GM18498 (cell line): ENCODE data around the gene PRMT2.

Experiments used
- ATAC-seq: cut with Tn5 transposase; IDR thresholded peaks from one replicate; pipeline ENCODE4 v1.9.1; 2021; ENCODE audit warnings: mild to moderate bottlenecking, moderate library complexity; ENCODE audit not compliant: unreplicated experiment

PRMT2 gene

GRCh38 chr21:46639489-46640386 is 4.3 kb downstream of the PRMT2 start:
- ATAC-seq, result no peak

DNA sequence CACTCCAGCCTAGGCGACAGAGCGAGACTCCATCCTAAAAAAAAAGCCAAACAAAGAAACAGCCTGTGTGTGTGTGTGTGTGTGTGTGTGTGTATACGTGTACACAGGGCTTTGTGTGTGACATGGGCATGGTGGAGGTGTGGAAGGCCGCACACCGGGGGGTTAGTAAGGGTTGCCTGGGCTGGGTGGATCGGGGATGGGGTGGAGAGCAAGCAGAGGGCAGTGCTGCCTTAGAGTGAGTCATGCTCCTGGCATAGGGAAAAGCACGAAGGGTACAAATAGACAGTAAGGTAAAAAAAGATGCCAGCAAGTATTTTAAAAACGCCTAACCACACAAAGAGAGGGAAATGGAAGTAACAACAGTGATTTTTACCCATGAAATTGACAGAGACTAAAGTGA is 6.2 kb downstream of the PRMT2 start:
- ATAC-seq, result no peak

GRCh38 chr21:46643379-46644177 is 8.1 kb downstream of the PRMT2 start:
- no peak for ATAC-seq

DNA sequence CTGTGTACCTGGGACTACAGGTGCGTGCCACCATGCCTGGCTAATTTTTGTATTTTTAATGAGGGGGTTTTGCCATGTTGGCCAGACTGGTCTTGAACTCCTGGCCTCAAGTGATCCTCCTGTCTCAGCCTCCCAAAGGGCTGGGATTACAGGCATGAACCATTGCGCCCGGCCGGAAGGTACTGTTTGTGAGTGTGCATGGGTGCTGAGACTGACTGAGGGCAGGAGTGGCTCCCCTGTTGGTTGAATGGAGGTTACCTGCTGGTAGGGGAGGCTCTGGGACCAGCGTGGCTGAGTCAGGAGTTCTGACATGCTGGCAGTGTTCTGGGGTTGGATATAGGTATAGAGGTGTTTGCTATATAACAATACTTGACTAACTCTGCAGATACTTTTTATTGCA is 10.4 kb downstream of the PRMT2 start:
- no peak for ATAC-seq

GRCh38 chr21:46646541-46647154 is 11.2 kb downstream of the PRMT2 start:
- ATAC-seq, result no peak

DNA sequence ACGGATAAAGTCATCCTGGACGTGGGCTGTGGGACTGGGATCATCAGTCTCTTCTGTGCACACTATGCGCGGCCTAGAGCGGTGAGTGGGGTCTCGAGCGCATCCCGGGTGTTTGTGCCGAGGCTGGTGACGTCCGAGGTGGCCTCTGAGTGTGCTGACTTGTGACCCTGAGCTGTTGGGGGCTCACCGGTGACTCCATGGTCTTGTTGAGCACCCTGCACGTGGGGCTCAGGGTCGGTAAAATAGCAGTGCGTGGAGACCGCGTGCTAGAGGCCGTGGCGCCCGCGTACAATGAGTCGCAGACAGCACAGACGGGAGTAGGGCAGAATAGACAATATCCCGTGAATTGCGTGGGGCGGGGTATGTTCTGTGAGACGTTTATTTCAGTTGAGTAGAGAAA is 13.1 kb downstream of the PRMT2 start:
- ATAC-seq, result no peak

DNA sequence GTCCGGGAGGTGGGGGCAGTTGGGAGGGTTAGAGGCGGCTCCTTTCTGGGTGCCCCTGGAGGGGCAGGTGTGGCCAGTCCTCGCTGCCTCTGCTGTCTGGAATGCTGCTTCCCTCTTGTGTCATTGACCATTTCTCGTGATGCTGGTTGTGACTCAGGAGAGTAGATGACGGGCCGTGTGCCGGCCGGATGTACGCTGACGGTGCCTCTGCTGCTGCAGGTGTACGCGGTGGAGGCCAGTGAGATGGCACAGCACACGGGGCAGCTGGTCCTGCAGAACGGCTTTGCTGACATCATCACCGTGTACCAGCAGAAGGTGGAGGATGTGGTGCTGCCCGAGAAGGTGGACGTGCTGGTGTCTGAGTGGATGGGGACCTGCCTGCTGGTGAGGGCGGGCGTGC is 13.9 kb downstream of the PRMT2 start:
- ATAC-seq, result no peak

DNA sequence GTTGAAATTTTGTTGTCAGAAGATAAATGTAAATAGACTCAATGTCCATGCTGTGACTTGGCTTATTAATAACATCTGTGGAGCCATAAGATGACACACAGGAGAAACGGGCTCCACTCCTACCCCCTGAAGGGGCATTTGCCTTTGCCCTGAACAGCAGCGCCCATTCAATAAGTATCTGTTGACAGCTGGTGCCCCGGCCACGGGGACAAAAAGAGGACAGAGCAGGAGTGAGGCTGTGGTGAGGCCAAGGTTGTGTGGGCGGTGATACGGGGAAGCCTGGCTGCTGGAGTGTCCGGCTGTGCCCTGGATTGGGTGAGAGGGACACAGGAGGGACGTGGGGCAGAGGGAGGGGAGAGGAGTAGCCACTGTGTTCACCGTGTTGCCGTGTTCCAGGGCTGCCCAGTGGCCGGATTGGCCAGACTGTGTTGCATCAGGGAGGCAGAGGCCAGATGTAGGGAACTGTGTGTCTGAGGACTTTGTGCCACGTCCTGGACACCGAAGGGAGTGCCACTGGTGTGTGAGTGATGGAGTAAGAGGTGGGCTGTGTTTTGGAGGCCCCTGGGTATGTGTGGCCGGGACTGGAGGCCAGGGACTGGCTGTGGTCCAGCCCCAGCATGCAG is 15.1 kb downstream of the PRMT2 start:
- ATAC-seq, result no peak

DNA sequence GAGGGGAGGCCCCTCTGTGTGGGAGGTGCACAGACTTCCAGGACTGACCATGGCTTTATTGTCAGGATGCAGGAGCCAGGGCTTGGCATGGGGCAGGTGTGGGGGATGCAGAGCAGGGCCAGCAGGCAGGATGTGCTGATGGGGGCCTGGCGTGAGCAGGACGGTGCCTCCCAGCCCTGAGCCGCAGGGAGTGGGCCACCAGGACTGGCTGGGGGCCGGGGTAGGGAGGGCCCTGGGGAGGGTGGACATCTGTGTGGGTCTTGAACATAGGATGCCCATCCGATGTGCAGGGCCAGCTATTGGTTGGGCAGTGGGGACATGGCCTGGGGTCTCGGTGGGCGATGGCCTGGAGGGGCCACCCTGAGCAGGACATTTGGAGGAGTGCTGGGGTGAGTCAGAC is 15.6 kb downstream of the PRMT2 start:
- ATAC-seq, result no peak

- ATAC-seq, result no peak
Measured at GRCh38 chr21:46655230-46655629, 19.8 kb downstream of the PRMT2 start.

DNA sequence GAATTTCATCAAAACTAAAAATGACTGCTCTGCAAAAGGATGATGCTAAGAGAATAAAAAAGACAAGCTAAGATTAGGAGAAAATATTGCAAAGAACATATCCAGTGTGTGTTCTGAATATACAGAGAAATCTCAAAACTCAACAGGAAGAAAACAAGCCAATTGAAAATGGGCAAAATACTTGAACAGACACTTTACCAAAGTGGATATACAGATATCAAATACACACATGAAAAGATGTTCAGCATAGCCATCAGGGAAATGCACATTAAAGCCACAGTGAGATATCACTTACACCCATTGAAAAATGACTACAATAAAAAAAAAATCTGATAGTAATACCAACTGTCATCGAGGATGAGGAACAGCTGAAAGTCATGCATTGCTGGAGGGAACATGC is 21.3 kb downstream of the PRMT2 start:
- no peak for ATAC-seq

GRCh38 chr21:46660505-46660904 is 25.0 kb downstream of the PRMT2 start:
- ATAC-seq, result no peak

GRCh38 chr21:46661211-46661625 is 25.7 kb downstream of the PRMT2 start:
- no peak for ATAC-seq

GRCh38 chr21:46661642-46662366 is 26.3 kb downstream of the PRMT2 start:
- no peak for ATAC-seq

- no peak for ATAC-seq
Measured at GRCh38 chr21:46662367-46662654, 26.8 kb downstream of the PRMT2 start.

GRCh38 chr21:46662765-46663500 is 27.5 kb downstream of the PRMT2 start:
- no peak for ATAC-seq

GRCh38 chr21:46663754-46664153 is 28.3 kb downstream of the PRMT2 start:
- ATAC-seq, result no peak

DNA sequence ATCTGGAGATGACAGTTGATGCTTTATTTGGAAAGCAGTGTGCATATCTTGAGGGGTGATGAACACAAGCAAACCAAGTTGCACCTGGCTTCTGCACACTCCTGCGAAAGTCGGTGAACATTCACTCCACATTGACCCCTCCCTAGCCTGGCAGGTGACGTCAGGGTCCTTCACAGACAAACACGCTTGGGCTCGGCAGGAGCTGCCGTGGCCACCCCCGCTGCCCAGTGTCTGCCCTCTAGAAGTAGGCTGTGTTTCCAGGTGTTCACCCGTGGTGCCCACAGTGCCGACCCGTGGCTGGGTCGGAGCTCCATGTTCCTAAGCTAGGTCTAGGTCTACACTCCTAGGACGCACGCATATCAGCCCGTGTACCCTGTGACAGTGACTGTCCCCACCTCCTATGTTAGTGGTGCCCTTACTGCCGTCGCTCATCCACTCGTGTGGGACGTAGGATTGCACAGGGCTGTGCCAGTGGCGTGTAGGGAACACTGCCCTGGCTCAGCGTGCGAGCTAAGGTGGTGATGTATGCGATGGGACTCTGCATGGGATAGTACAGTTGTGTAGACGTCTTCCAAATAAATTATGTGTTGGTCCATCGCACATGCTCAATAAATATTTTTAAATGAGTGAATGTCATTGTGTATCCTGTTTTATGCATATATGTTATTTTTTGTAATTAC is 29.0 kb downstream of the PRMT2 start:
- no peak for ATAC-seq

DNA sequence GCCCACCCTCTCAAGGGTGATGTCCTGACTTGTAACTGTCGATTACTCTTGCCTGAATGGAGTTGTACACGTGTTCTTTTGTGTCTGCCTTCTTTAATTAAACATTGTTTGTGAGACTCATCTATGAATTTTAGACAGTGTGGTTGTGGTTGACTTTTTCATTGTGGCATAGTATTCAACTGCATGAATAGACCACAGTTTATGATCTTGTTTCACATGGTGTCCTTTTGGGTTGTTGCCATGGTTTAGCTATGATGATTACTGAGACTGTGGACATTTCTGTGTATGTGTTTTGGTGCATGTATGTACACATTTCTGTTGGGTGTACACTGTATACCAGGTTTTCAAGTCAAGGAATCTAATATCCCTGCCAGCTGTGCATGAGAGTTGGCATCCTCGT is 30.1 kb downstream of the PRMT2 start:
- ATAC-seq, result no peak
